ENCODE measurements around the gene BCL2L1. TPM values are rescaled to one million over a fixed set of nuclear protein-coding genes. Genes with fewer than 3 reads are reported as not detected.
"Not testable (repeated sequence)": the region's sequence is repeated elsewhere in the genome, so short reads cannot be mapped to it uniquely, and the experiment has no call there.

BCL2L1 gene
- polyA plus RNA-seq (2013, experiment 1 of 2; ENCODE audit: insufficient read length), result 35.8 TPM
- polyA plus RNA-seq (2013, experiment 2 of 2; ENCODE audit: insufficient read length), result 34.2 TPM

- DNase-seq, result peak; percentile 83
Observed at GRCh38 chr20:31722257-31723068, at the start of gene BCL2L1. BCL2L1 (minus strand) TSS chr20:31722868; CDS start chr20:31722218, 650 bp downstream.

- DNase-seq, result no peak
Observed at GRCh38 chr20:31770243-31770642, 47.6 kb upstream of the BCL2L1 start.

DNA sequence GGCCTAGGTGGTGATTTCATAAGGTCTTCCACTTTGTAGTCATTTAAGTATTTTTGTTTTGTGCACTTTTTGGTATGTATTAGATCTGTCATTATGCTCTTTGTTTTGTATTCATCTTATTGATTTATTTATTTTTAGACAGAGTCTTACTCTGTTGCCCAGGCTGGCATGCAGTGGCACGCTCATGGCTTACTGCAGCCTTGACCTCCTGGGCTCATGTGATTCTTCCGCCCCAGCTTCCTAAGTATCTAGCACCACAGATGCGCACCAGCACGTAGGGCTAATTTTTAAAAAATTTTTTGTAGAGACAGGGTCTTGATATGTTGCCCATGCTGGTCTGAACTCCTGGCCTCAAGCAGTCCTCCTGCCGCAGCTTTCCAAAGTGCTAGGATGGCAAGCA lies 47.0 kb upstream of the BCL2L1 start:
- DNase-seq, result no peak

- no peak for DNase-seq
Observed at GRCh38 chr20:31767805-31768204, 45.1 kb upstream of the BCL2L1 start.

DNA sequence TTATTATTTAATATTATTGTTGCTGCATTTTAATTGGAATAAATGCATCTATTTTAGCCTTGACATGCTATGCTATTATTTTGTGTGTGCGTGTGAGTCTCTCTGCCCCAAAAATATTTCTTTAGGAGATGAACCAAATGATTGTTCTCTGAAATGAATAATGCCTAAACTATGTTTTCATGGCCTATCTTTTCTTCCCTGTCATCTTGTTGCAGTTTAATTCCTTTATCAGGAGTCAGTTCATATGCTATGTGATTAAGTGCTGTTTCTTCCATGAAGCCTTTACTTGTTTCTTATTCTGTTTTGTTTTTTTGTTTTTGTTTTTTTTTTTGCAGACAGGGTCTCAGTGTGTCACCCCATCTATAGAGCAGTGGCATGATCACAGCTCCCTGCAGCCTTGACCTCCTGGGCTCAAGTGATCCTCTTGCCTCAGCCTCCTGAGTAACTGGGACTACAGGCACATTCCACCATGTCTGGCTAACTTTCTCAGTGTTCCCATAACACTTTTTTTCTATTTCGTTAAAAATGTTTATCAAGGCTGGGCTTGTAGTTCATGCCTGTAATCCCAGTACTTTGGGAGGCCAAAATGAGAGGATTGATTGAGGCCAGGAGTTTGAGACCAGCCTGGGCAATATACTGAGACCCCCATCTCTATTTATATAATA lies 42.1 kb upstream of the BCL2L1 start:
- peak; percentile 46 for DNase-seq

DNA sequence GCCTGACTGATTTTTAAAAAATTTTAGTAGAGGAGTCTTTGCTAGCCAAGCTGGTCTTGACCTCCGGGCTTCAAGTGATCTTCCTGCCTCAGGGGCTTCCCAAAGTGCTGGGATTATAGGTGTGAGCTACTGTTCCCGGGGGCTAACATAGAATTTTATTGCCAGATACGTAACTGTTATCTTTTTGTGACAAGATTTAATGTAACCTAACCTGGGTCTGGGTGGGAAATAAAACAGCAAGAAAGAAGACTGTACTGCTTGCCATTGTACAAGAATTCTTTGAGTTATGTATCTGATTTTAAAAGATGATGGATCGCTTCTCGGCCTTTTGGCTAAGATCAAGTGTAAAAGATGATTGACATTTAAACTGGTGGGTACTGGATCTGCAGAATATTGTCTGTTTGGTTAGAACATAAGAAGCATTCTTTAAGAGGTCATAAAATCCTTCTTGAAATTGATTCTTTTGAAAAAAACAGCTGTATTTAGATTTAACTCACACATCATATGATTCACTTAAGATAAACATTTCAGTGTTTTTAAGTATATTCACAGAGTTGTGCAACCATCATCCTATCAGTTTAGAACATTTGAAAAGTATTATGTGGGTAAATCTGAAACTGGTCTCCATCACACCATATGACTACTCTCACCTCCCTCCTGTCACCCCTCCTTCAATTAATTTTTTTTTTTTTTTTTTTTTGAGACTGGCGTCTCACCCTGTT lies 38.0 kb upstream of the BCL2L1 start:
- peak; percentile 25 for DNase-seq

GRCh38 chr20:31759836-31760518 lies 37.3 kb upstream of the BCL2L1 start:
- DNase-seq, result no peak

DNA sequence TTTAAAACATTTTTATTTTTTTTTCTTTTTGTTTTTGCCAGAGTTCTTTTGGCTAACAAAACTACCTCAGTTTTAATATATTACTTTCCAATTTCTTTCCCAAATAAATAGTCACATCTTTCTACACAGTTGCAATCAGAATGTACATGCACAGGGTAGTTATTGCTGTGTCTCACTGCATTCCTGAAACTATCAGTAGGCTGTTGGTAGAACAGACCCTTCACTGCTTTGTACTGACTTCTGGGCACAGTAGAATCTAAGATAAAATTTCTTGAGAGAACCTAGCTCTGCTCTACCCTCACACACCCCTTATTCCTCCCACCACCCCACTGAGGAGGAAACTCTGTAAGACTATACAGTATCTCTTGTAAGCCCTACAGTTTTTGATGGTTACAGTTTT lies 36.3 kb upstream of the BCL2L1 start:
- no peak for DNase-seq

DNA sequence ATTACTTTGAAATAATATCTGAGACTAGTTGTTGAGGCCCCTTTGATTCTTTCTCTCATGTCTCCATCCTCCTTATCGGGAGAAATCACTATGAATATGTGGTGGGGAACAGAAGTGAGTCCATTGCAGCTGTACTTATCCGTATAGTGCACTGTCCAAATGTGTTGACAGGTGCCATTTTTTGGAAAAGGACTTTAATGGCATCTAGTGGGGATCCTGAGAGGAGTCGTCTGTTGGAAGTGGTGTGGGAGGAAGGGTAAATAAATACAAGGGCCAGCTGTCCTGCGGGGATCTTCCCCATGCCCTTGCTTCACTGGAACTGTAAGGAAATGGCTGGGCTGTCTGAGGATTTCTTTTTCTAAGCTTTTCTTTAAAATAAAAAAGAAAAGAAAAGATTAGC lies 35.9 kb upstream of the BCL2L1 start:
- no peak for DNase-seq

- no peak for DNase-seq
Observed at GRCh38 chr20:31757254-31757653, 34.6 kb upstream of the BCL2L1 start.

DNA sequence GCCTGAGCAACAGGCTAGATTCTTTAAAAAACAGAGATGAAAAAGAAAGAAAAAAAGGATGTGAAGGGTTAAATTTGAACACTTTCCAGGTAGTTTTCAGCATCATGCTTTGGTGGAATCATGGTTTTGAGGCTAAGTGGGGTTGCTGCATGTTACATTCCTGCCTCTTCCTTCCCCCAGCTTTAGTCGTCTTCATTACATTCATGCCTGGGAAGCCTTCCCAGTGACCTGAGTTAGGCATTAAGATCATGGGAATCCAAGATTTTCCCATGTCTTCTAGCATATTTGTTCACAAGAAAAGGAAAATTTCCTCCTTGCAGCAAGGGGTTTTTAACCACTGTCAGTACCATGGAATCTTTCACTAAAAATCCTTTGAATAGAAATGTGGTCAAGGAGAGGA lies 28.5 kb upstream of the BCL2L1 start:
- peak; percentile 88 for DNase-seq

DNA sequence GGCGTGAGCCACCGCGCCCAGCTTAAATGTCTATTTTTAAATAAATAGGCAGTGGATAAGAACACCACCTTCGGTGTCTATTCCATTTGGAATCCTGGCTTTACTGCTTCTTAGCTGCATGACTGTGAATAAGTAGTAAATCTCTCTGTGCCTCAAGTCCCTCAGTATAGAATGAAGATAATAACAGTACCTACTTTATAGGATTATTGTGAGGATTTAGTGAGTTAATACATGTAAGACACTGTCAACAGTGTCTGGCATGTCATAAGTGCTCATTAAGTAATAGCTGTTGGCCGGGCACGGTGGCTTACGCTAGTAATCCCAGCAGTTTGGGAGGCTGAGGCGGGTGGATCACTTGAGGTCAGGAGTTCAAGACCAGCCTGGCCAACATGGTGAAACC lies 26.6 kb upstream of the BCL2L1 start:
- no peak for DNase-seq

DNA sequence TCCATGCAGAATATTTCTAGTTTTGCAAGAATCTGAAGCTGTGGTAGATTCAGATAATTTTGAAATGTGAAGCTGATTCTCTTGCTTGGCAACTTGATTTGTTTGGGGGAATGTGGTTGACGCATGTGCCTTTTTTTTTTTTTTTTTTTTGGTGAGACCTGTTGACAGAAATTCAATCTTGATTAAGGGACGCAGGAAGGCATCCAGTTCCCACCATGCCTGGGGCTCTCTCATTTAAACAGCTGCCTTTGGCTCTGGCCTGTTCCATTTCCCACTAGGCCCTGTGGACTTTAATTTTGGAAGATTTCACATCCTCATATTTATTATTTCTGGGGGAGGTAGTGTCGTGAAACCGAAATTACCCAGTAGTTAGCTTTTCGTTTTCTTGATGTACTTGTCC lies 25.0 kb upstream of the BCL2L1 start:
- DNase-seq, result peak; percentile 59

- DNase-seq, result not testable (repeated sequence)
Observed at GRCh38 chr20:31747028-31747427, 24.4 kb upstream of the BCL2L1 start.

DNA sequence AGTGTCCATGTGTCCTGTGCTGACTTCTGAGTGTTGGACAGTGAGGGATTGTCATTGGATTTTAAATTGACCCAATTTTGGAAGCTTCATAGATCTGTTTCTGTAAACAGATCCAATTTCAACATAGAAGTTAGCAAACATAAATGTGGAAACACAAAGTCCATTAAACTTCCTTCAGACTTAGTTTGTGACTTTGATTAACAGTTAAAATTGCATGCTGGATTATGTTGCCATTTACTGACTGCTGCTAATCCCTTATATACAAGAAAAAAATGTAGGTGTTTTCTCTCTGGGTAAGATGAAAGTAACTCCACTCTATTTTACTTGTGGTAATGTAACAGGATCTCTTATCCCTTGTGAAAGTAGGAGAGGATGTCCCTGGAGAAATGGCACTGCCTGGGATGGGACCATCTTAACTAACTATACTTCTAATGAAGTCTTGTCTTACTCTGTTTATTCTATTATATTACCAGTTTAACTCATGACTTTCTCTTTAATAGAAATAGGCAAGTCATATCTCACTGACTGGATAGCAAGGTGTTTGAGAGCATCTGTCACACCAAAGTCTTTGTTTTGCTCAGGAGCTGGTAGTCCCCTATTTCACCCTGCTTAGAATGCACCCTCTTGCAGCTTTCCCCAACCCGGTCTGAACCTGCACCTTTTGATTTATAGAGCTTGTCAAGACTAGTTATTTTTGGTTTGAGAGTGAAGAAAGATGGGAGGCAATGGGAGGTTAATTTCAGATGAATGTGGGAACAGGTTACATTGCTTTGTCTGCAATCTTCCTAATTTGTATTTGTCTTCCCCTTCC lies 23.6 kb upstream of the BCL2L1 start:
- no peak for DNase-seq

GRCh38 chr20:31740656-31741323 lies 18.1 kb upstream of the BCL2L1 start:
- no peak for DNase-seq

DNA sequence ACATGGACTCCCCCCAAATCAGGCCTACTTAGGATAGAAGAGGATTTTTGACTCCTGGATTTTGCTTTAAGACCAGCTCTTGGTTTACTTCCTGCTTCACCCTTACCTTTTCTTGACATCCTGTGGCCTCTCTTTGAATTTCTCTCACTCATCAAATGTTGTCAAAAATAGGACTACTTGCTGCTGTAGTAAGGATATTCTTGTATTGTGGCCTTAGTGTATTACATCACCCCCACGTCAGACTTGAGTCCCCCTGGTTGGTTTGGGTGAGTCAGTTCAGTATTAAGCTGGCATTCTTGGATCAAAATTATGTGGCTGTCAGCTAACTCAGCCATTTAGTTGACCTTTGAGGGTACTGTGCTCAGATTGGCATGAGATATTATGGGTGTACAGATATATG lies 17.5 kb upstream of the BCL2L1 start:
- DNase-seq, result peak; percentile 46

DNA sequence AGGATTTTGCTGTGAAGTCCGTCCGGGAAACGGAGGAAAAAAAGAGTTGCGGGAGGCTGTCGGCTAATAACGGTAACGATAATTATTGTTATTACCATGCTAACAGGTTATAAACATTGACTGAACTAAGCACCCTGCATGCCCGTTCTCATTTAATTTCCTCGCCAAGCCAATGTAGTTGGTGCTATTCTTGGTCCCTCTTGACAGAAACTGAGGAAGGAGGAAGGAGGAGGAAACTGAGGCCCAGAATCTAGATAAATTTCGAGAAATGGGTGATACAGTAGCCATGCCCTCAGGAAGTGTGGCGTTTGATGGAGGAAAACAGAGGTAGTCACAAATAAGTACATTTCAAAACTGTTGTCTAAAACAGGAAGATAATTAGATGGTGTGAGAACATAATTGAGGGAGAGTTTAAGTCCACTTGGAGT lies 16.9 kb upstream of the BCL2L1 start:
- no peak for DNase-seq

DNA sequence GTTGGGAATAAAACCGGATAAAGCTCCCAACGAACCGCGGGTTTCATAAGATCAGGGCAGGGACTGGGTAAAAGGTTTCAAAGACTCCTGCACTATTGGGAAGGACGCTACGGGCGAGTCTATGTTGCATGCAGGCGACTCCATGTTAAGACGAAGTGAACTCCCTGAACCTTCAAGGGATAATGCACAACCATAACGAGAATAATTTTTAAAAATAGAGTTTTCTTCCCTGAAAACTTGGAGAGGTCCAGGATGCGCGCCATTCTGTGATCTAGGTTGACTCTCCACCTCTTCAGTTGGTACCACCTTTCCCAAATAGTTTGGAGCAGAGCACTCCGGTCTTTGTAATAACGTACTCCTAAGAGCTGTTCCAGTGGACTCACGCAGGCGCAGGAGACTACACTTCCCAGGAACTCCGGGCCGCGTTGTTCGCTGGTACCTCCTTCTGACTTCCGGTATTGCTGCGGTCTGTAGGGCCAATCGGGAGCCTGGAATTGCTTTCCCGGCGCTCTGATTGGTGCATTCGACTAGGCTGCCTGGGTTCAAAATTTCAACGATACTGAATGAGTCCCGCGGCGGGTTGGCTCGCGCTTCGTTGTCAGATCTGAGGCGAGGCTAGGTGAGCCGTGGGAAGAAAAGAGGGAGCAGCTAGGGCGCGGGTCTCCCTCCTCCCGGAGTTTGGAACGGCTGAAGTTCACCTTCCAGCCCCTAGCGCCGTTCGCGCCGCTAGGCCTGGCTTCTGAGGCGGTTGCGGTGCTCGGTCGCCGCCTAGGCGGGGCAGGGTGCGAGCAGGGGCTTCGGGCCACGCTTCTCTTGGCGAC lies 16.3 kb upstream of the BCL2L1 start, which contains the start of gene TPX2:
TPX2 (plus strand) TSS at position 562 of the 821 bp plus-strand sequence. CDS start 18,187 bp downstream, outside the sequence.
- peak; percentile 97 for DNase-seq

- DNase-seq, result no peak
Observed at GRCh38 chr20:31731321-31731717, 8.7 kb upstream of the BCL2L1 start.

Data from fibroblast of skin of abdomen (primary cell).